ENCODE data around the gene NKD1.

The NKD1 gene

DNA sequence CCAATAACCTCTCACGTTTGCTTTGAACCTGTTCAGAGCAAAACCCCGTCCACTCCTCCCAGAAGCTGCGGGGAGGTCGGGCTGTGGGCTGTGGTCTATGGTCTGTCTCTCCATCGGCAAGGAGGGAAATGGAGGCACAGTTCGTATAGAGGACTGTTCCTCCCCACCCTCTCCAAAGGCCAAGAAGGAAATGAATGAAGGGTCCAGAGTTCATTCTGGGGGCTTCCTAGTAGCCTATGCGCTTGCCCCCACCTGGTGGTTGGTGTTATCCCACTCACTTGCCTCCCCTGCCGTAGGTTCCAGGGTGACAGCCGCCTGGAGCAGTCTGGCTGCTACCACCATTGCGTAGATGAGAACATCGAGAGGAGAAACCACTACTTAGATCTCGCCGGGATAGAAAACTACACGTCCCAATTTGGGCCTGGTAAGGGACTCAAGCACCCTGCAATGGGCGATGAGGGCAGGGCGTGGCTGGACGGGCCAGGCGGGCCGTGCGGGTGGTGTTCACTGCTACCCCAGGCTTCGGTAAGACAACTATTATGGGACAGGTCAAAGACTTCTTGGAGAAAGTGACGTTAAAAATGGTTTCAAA is 83.9 kb downstream of the NKD1 start:
- Mint-ChIP-seq H3K27ac (no peak overlapping the region), H3K27me3 (no peaks in the 10 kb centered on the region), H3K4me1 (ENCODE audit: low read depth) (peaks cover 7% of the 10 kb centered on the region), H3K9me3 (ENCODE audit: low read depth) (no peaks in the 10 kb centered on the region), H3K36me3 (peaks cover 7% of the 10 kb centered on the region), H3K4me3 (no peak overlapping the region)

DNA sequence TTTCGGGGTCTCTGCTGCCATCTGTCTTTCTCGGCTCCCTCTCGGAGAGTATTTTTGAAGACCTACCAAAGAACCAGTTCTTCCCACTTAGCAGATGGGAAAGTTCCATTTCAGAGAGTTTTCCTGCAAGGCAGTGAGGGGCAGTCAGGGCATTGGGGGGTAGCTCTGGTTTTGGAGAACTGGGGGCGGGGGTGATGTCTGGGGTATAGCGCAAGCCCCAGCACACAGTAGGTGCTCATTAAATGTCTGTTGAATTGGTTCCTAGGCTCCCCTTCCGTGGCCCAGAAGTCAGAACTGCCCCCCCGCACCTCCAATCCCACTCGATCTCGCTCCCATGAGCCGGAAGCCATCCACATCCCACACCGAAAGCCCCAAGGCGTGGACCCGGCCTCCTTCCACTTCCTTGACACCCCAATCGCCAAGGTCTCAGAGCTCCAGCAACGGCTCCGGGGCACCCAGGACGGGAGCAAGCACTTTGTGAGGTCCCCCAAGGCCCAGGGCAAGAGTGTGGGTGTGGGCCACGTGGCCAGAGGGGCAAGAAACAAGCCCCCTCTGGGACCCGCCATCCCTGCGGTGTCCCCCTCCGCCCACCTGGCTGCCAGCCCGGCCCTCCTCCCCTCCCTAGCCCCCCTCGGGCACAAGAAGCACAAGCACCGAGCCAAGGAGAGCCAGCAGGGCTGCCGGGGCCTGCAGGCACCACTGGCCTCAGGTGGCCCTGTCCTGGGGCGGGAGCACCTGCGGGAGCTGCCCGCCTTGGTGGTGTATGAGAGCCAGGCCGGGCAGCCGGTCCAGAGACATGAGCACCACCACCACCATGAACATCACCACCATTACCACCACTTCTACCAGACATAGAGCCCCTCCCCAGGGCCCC is 85.0 kb downstream of the NKD1 start:
- no peaks in the 10 kb centered on the region for H3K27me3 Mint-ChIP-seq
- H3K36me3 Mint-ChIP-seq: peaks cover 7% of the 10 kb centered on the region
- H3K27ac Mint-ChIP-seq: no peak overlapping the region
- H3K4me1 Mint-ChIP-seq (ENCODE audit: low read depth): no peaks in the 10 kb centered on the region
- H3K4me3 Mint-ChIP-seq: no peak overlapping the region
- H3K9me3 Mint-ChIP-seq (ENCODE audit: low read depth): no peaks in the 10 kb centered on the region

DNA sequence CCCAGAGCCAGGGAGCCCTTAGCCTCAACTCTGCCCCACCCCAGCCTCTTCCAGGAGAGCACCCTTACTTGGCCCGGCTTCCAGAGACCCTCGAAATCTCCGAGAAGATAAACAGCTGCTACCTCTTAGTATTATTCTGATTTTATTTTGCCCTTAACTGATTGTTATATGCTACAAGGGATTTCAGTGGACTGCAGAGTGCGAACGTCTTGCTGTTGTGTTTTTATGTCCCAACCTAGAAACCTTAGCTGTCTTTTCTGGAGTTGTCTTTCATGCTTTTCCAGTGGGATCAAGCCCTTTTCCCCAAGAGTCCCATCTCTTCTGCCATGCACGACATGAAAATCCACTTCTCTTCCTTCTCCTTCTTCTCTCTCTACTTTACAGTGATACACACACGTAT is 85.9 kb downstream of the NKD1 start:
- H3K36me3 Mint-ChIP-seq: peaks cover 7% of the 10 kb centered on the region
- no peaks in the 10 kb centered on the region for H3K27me3 Mint-ChIP-seq
- no peak overlapping the region for H3K27ac Mint-ChIP-seq

DNA sequence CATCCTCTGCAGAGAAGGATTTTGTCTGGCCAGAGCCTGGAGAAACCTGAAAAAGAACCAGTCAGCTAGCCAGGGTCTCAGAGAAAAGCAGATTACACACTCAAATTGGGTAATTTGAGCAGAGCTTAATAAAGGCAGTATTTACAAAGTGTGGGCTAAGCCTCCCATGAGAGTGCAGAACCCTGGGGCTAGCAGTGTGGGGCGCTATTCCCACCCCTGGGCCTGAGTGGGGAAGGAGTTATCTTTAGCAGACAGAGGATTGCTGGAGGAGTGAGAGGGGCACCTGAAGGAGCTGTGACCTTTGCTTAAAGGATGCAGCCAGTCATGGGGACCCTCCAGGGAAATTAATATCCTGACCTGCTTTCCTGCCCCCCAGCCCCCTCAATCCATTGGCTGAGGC is 86.8 kb downstream of the NKD1 start:
- Mint-ChIP-seq H3K27me3 (no peaks in the 10 kb centered on the region), H3K9me3 (ENCODE audit: low read depth) (no peaks in the 10 kb centered on the region), H3K27ac (no peak overlapping the region), H3K36me3 (peaks cover 5% of the 10 kb centered on the region), H3K4me3 (no peak overlapping the region), H3K4me1 (ENCODE audit: low read depth) (no peaks in the 10 kb centered on the region)

More for the DNA sequence above, 85.9 kb downstream of the NKD1 start:
- H3K4me1 Mint-ChIP-seq (ENCODE audit: low read depth): no peaks in the 10 kb centered on the region
- no peak overlapping the region for H3K4me3 Mint-ChIP-seq
- no peaks in the 10 kb centered on the region for H3K9me3 Mint-ChIP-seq (ENCODE audit: low read depth)

DNA sequence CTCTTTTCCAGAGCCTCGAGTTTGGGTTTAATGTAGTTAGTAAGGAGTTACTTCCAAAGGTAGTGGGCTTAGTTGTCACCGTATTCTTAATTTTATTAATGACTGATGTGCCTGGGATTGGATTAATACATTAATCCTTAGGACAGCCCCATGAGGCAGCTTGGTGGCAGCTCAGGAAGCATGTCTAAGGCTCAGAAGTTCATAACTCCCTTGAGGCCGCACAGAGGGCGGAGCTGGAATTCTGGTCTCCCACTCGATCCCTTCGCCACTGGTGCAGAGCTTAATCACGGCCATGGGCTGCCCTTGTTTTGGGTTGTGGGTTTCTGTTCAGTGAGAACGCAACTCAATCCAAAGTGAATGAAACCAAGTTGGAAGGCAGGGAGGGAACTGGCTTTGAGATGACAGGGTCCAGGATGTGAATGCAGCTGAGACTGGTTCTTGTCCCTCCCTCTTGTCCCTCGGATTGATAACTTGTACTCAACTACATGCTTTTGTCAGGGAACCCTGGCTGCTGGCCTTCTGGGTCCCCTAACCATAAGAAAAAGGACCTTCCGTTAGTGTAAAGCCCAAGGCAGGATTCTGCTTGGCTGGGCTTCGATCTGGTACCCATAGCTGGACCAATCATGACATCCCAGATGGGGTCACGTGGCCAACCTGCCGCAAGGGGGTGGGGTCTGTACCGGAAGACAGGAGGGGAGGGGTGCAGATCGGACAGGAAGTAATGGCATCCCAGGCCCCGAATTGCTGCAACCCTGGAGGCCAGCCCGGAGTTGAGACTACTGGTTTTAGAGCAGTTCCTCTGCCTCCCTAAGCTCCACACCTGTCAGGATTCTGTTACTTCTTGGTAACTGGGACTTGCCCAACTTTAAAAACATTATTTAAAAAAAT is 87.6 kb downstream of the NKD1 start:
- Mint-ChIP-seq H3K36me3 (peaks cover 5% of the 10 kb centered on the region), H3K9me3 (ENCODE audit: low read depth) (no peaks in the 10 kb centered on the region), H3K27me3 (no peaks in the 10 kb centered on the region), H3K4me3 (no peak overlapping the region), H3K4me1 (ENCODE audit: low read depth) (no peaks in the 10 kb centered on the region), H3K27ac (no peak overlapping the region)

DNA sequence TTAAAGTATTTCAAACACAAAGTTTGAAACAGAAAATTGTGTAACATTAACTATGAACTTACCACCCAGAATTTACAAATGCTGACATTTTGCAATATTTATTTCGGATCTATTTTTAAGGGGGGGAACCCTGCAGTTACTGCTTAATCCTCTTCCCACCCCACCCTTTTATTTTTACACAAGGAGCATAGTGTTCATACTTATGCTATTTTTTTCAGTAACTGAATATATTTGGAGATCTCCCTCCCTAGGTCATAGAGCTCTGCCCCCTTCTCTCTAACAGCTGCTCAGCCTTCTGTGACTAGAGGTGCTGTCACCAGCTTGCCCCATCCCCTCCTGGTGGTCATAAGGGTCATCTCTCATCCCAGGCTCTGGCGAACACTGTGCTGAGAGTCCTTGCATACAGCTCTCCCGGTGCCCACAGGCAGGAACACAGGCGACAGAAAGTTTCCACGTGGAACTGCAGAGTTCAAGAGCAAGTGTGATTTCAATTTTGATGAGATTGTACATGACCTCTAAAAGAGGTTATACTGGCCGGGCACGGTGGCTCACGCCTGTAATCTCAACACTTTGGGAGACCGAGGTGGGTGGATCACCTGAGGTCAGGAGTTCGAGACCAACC is 88.7 kb downstream of the NKD1 start:
- no peak overlapping the region for H3K27ac Mint-ChIP-seq
- no peaks in the 10 kb centered on the region for H3K27me3 Mint-ChIP-seq
- no peaks in the 10 kb centered on the region for H3K9me3 Mint-ChIP-seq (ENCODE audit: low read depth)
- no peak overlapping the region for H3K4me3 Mint-ChIP-seq
- no peaks in the 10 kb centered on the region for H3K4me1 Mint-ChIP-seq (ENCODE audit: low read depth)
- peaks cover 2% of the 10 kb centered on the region for H3K36me3 Mint-ChIP-seq

DNA sequence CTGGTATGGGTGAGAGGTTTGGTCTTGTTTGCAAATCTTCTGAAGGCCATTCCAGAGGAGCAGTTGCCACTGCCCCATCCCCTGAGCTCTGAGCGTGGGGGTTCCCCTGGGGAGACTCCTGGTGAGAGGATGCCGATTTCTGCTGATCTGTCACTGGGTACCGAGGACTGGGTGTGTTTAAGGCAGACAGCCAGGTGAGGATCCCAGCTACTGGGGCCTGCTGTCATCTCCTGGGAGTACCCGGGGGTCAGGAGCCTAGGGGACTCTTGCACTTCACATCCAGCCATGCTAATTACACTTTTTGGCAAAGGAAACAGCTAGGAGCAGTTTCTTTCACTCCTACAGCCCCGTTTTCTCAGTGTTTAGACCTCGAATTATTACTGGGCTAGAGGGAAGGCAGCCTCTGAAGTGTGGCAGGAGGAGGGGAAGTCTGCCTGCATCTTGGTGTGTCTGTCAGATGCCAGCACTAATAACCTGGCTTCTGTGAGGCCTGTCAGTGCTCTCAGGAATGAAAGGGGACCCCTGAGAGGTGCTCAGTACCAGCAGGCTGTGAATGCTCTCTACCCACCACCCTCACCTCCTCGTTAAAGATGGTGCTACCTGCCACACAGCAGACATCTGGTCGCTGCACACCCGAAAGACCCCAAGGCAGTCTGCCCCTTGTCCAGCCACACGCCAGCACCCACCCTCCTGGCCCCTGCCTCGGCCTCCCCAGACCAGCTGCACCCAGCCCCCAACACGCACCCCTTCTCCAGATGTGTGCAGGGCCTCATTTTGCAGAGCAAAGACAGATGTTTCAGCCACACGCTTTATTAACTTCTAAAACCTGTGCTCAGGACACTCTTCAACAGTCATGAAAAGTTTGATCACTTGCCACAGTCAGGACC is 89.8 kb downstream of the NKD1 start:
- H3K4me1 Mint-ChIP-seq (ENCODE audit: low read depth): no peaks in the 10 kb centered on the region
- H3K9me3 Mint-ChIP-seq (ENCODE audit: low read depth): no peaks in the 10 kb centered on the region
- peaks cover 2% of the 10 kb centered on the region for H3K36me3 Mint-ChIP-seq
- H3K27ac Mint-ChIP-seq: no peak overlapping the region
- no peak overlapping the region for H3K4me3 Mint-ChIP-seq
- H3K27me3 Mint-ChIP-seq: no peaks in the 10 kb centered on the region

DNA sequence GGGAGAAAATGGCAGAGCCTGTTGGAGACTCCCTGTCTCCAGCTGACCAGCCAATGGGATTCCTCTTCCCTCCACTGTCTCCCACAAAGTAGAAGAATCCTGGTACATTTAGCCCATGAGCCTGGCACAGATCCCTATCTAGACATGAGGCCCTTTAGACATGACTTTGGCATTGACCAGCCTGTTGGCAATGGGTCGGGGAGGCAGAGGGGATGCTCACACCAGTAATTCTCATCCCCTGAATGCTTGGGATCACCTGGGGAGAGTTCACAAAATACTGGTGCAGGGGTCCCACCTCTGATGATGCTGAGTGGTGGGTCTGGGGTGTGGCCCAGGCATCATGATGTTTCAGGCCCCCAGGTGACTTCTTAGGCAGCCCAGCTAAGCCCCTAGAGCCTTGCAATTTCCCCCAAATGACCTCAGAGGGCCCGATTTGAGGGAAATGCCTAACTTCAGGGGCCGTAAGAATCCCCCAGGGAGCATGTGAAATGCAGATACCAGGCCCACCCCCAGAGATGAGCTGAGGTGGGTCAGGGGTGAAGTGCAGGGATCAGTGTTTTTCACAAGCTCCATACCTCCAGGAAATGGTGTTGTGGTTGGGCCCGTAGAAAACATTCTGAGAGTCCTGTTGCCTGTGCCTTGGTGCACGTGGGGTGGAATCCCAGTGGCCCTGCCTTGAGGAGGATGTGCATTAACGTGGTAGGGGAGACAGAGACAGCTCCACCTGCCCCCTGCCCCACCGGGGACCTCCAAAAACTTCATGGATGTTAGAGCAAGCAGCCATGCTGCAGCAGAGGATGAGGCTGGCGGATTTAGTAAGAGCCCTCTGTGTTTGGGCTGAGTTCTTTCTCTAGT is 90.8 kb downstream of the NKD1 start:
- Mint-ChIP-seq H3K27me3 (no peaks in the 10 kb centered on the region), H3K9me3 (ENCODE audit: low read depth) (no peaks in the 10 kb centered on the region), H3K36me3 (peaks cover 4% of the 10 kb centered on the region), H3K27ac (no peak overlapping the region), H3K4me3 (no peak overlapping the region), H3K4me1 (ENCODE audit: low read depth) (no peaks in the 10 kb centered on the region)

DNA sequence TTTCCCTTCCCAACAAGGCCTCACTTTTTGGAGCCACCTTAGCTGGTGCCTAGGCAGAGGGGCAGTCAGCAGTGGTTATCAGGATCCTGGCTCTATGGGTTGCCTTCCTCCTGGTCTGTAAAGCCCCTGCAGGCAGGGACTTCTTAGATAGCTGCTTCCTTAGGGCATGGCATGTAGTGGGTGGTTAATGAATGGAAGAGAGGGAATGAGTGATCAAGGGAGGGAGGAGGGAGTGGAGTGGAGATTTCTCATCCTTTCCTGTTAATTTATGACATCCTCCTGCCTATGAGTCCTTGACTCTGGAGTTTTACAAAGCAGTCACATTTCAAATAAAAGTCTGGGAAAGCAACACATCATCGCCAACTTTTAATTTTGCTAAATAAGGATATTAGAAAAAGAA is 92.2 kb downstream of the NKD1 start:
- H3K27me3 Mint-ChIP-seq: no peaks in the 10 kb centered on the region
- peaks cover 4% of the 10 kb centered on the region for H3K4me1 Mint-ChIP-seq (ENCODE audit: low read depth)

DNA sequence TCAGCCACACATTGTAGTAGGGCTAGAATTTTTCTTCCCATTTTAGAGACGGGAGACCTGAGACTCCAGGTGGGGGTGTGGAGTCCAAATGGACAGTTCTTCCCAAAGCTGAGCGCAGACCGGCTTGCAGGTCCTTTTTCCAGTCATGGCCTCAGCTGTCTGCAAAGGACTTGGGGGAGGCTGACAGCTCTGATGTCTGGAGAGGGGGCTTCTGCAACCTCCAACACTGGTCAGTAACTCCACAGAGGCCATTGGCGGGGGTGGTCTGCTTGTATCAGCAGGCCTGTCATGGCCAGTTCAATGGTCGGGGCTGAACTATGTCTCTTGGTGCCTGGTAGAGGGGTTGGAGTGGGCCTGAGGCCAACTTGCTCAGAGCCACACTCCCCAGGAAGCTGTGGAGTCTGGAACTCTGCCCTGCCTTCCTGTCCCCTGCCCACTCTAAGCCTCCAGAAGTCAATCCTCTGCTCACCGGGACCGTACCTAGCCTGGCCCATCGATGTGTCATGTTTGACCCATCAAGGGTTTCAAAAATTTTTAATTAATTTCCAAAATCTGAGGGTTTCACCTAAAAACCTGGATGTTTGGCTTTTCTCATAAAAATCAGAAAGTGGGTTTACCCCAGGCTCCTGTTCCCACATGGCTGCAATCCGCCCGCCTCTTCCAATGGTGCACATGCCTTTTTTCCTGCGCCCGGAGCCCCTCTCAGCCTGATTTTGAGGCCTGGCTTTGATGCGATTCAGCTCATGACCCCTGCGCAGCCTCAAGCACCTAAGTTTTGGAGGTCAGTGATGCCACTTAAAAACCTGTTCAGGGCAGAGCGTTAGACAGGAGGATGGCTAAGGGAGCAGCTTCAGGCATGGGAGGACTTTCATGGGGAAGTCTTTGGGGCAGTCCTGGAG is 93.0 kb downstream of the NKD1 start:
- Mint-ChIP-seq H3K36me3 (peaks cover 2% of the 10 kb centered on the region), H3K9me3 (ENCODE audit: low read depth) (no peaks in the 10 kb centered on the region), H3K27me3 (no peaks in the 10 kb centered on the region), H3K27ac (no peak overlapping the region), H3K4me3 (no peak overlapping the region), H3K4me1 (ENCODE audit: low read depth) (peaks cover 4% of the 10 kb centered on the region)

More for the DNA sequence above, 92.2 kb downstream of the NKD1 start:
- Mint-ChIP-seq H3K4me3 (no peak overlapping the region), H3K27ac (no peak overlapping the region), H3K9me3 (ENCODE audit: low read depth) (no peaks in the 10 kb centered on the region), H3K36me3 (peaks cover 2% of the 10 kb centered on the region)

DNA sequence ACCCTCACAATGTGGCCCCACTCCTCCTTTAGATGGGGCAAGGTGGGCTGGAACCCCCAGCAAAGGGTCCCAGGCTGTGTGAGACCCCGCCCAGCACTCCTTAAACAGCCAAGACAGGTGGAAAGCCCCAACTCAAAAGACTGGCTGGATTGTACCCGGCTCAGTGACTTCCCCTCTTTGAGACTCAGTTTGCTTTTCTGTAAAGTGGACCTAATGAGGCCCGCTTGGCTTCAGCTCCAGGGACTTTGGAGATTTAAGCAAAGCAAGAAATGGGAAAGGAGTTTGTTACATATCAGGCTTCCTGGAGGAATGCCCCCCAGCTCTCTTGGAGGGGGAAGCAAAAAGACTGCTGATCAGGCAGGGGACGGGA is 93.6 kb downstream of the NKD1 start:
- Mint-ChIP-seq H3K4me3 (no peak overlapping the region), H3K4me1 (ENCODE audit: low read depth) (peaks cover 4% of the 10 kb centered on the region), H3K9me3 (ENCODE audit: low read depth) (no peaks in the 10 kb centered on the region), H3K36me3 (peaks cover 2% of the 10 kb centered on the region), H3K27ac (no peak overlapping the region), H3K27me3 (no peaks in the 10 kb centered on the region)

DNA sequence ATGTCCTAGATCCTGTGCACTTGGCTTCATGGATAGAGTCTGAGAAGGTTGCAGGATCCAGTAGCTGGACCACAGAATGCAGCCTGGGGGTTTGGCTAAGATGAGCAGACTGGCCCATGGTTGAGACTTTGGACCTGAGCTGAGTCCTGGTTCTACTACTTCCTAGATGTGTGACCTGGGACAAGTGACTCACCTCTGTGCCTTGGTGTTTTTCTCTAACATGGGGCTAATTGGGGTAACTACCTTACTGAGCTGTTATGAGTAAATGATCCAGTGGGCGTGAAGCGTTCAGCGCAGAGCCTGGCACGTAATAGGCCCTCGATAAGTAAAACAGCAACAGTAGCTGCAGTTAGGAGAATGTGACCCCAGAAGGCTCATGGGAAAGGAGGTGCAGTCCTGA is 94.2 kb downstream of the NKD1 start:
- H3K4me1 Mint-ChIP-seq (ENCODE audit: low read depth): peaks cover 4% of the 10 kb centered on the region
- no peak overlapping the region for H3K27ac Mint-ChIP-seq
- no peaks in the 10 kb centered on the region for H3K27me3 Mint-ChIP-seq
- H3K4me3 Mint-ChIP-seq: no peak overlapping the region
- H3K36me3 Mint-ChIP-seq: peaks cover 2% of the 10 kb centered on the region
- H3K9me3 Mint-ChIP-seq (ENCODE audit: low read depth): no peaks in the 10 kb centered on the region

DNA sequence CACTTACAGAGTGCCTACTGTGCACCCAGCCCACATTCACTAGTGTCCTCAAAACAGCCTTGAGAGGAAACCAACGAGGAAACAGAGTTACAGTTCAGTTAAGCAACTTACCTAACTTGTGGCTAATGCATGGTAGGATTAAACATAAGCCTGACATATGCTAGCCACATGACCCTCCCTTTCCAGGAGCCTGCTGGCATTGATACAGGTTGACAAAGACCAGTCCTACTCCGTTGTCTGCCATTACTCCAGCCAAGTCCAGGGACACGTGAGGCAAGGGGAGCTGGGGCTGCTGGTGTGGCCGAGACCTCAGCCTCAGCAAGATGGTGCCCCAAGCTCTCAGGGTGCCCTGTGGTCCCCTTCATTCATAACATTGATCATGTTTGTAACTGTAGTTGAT is 95.0 kb downstream of the NKD1 start:
- no peak overlapping the region for H3K4me3 Mint-ChIP-seq
- H3K27me3 Mint-ChIP-seq: no peaks in the 10 kb centered on the region
- peaks cover 4% of the 10 kb centered on the region for H3K4me1 Mint-ChIP-seq (ENCODE audit: low read depth)
- H3K36me3 Mint-ChIP-seq: peaks cover 2% of the 10 kb centered on the region
- H3K9me3 Mint-ChIP-seq (ENCODE audit: low read depth): no peaks in the 10 kb centered on the region
- no peak overlapping the region for H3K27ac Mint-ChIP-seq
